SKM-1 treated with dmso at 0.1 percent for 144 hours (cell line): ENCODE results near the gene UBE2C.

Source experiments
- DNase-seq: peaks from one replicate; lab custom pipeline; 2025; ENCODE audit not compliant: unreplicated experiment; lab: John Stamatoyannopoulos, UW

Gene UBE2C

GRCh38 chr20:45857882-45858216, 45.4 kb downstream of the UBE2C start:
- no peak for DNase-seq

GRCh38 chr20:45859916-45860315, 47.5 kb downstream of the UBE2C start:
- DNase-seq, result no peak

GRCh38 chr20:45860560-45861220, 48.2 kb downstream of the UBE2C start:
- DNase-seq, result no peak

GRCh38 chr20:45861221-45862075, 49.0 kb downstream of the UBE2C start:
- DNase-seq, result no peak

GRCh38 chr20:45863543-45864470, 51.4 kb downstream of the UBE2C start:
- DNase-seq, result no peak

GRCh38 chr20:45866454-45866853, 54.0 kb downstream of the UBE2C start:
- DNase-seq, result no peak
